Karpas-422 (cell line): Measurements from ENCODE around the gene HNF4A. TPM values are rescaled to one million over a fixed set of nuclear protein-coding genes. Genes with fewer than 3 reads are reported as not detected.

Experiments
- DNase-seq: peaks from one replicate; pipeline ENCODE4 v3.0.0-alpha.2; 2015
- H2AFZ ChIP-seq: fragments of 200-600 bp; sonication (generic); 2 replicates; pipeline ENCODE4 v1.6.1; 2014; ENCODE audit warnings: antibody characterized with exemption, low read length, mixed read lengths
- H3K27ac ChIP-seq: fragments of 200-600 bp; sonication (generic); 2 replicates; pipeline ENCODE4 v1.5.1; 2014; ENCODE audit warnings: mild to moderate bottlenecking, low read length, moderate library complexity
- H3K27me3 ChIP-seq: fragments of 200-600 bp; sonication (generic); 2 replicates; pipeline ENCODE4 v1.6.1; 2014; ENCODE audit warnings: low read length, mixed read lengths
- H3K36me3 ChIP-seq: fragments of 200-600 bp; sonication (generic); 2 replicates; pipeline ENCODE4 v1.6.1; 2014; ENCODE audit warnings: low read length, mixed read lengths; ENCODE audit not compliant: insufficient read depth
- H3K4me1 ChIP-seq: fragments of 200-600 bp; sonication (generic); 2 replicates; pipeline ENCODE4 v1.6.1; 2014; ENCODE audit warnings: mild to moderate bottlenecking, low read length, mixed read lengths
- H3K4me2 ChIP-seq: fragments of 200-600 bp; sonication (generic); 2 replicates; pipeline ENCODE4 v1.6.1; 2014; ENCODE audit warnings: low read length, low read depth, mild to moderate bottlenecking; ENCODE audit not compliant: poor library complexity, severe bottlenecking
- H3K4me3 ChIP-seq: fragments of 200-600 bp; sonication (generic); 2 replicates; pipeline ENCODE4 v1.5.1; 2014; ENCODE audit warnings: mild to moderate bottlenecking, antibody characterized with exemption, low read length, mixed read lengths
- H3K79me2 ChIP-seq: fragments of 200-600 bp; sonication (generic); 2 replicates; pipeline ENCODE4 v1.6.1; 2014; ENCODE audit warnings: mild to moderate bottlenecking, low read length, mixed read lengths
- H3K9ac ChIP-seq: fragments of 200-600 bp; sonication (generic); 2 replicates; pipeline ENCODE4 v1.6.0; 2014; ENCODE audit warnings: low read length
- H3K9me2 ChIP-seq: fragments of 200-600 bp; sonication (generic), shearing (Covaris generic); replicated peaks from 2 replicates; pipeline ENCODE4 v1.6.0; 2014; ENCODE audit warnings: mild to moderate bottlenecking, low read length, moderate library complexity; ENCODE audit not compliant: insufficient read depth
- H3K9me3 ChIP-seq: fragments of 300-700, 200-600 bp; sonication (generic); 2 replicates; pipeline ENCODE4 v1.6.1; 2014; ENCODE audit warnings: low read length, mixed read lengths
- H4K20me1 ChIP-seq: fragments of 200-600 bp; sonication (generic); 2 replicates; pipeline ENCODE4 v1.6.1; 2014; ENCODE audit warnings: mild to moderate bottlenecking, antibody characterized with exemption, low read length, low read depth; ENCODE audit not compliant: insufficient read depth
- total RNA-seq: library from RNA; depleted of rRNA; stranded (reverse); fragments of >200 nt; shearing (Covaris generic); gene quantifications from 2 replicates; pipeline ENCODE4 v1.2.3, GENCODE V29; 2014; ENCODE audit warnings: low replicate concordance

HNF4A gene
- total RNA-seq, 1 experiment from 2014 or later: not detected

GRCh38 chr20:44461803-44462174 is 106.3 kb downstream of the HNF4A start:
- Histone ChIP-seq H2AFZ (no peak overlapping the region), H3K9ac (no peak overlapping the region), H3K9me2 (no peaks in the 10 kb centered on the region), H3K9me3 (no peaks in the 10 kb centered on the region), H3K27me3 (no peaks in the 10 kb centered on the region), H3K36me3 (no peaks in the 10 kb centered on the region), H3K27ac (no peak overlapping the region), H3K4me1 (no peaks in the 10 kb centered on the region), H3K4me2 (no peak overlapping the region), H3K79me2 (no peaks in the 10 kb centered on the region), H3K4me3 (no peak overlapping the region), H4K20me1 (no peaks in the 10 kb centered on the region)
- no peak for DNase-seq

DNA sequence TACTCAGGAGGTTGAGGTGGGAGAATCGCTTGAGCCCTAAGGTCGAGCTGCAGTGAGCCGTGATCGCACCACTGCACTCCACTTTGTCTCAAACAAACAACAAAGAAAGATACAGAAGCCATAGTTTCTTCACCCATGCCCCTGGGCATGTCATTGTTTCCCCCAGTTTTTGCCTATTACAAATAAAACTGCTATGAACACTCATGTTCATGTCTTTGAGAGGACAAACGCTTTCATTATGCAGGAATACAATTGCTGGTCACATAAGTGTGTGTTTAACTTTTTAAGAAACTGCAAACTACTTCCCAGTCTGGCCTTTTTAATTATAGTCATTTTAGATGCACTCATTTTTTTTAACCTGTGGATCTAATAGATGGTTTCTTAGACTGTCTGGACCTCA is 108.0 kb downstream of the HNF4A start:
- H3K4me3 ChIP-seq: no peak overlapping the region
- H3K36me3 ChIP-seq: no peaks in the 10 kb centered on the region

DNA sequence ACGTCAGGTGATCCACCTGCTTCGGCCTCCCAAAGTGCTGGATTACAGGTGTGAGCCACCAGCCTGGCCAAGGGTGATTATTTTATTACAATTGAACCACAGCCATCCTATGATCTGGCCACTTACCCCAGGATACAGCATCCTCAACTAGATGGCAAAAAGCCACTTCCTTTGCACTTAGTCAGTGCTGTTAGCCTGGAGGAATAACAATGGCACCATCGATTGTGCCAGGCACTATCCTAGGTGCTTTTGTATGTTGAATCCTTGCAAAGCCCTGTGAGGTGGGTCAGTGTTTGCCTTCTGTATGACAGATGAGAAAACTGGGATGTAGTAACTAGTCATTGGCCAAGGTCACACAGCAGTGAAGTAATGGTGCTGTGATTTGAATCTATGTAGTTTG is 109.0 kb downstream of the HNF4A start:
- Histone ChIP-seq H3K9me2 (no peaks in the 10 kb centered on the region), H3K27ac (no peak overlapping the region), H3K9me3 (no peaks in the 10 kb centered on the region), H4K20me1 (no peaks in the 10 kb centered on the region), H3K4me1 (no peaks in the 10 kb centered on the region), H3K9ac (no peak overlapping the region), H2AFZ (no peak overlapping the region), H3K27me3 (no peaks in the 10 kb centered on the region), H3K4me2 (no peak overlapping the region), H3K4me3 (no peak overlapping the region), H3K79me2 (no peaks in the 10 kb centered on the region), H3K36me3 (no peaks in the 10 kb centered on the region)
- DNase-seq: no peak

More for the DNA sequence above, 108.0 kb downstream of the HNF4A start:
- Histone ChIP-seq H3K27me3 (no peaks in the 10 kb centered on the region), H3K27ac (no peak overlapping the region), H2AFZ (no peak overlapping the region), H3K9ac (no peak overlapping the region), H3K9me2 (no peaks in the 10 kb centered on the region), H4K20me1 (no peaks in the 10 kb centered on the region), H3K4me1 (no peaks in the 10 kb centered on the region), H3K4me2 (no peak overlapping the region), H3K9me3 (no peaks in the 10 kb centered on the region), H3K79me2 (no peaks in the 10 kb centered on the region)
- DNase-seq: no peak

GRCh38 chr20:44465001-44465560 is 109.6 kb downstream of the HNF4A start:
- no peak overlapping the region for H3K27ac ChIP-seq
- H3K9me2 ChIP-seq: no peaks in the 10 kb centered on the region
- DNase-seq: no peak
- no peaks in the 10 kb centered on the region for H3K79me2 ChIP-seq
- no peaks in the 10 kb centered on the region for H3K4me1 ChIP-seq
- no peak overlapping the region for H3K4me3 ChIP-seq
- no peak overlapping the region for H3K9ac ChIP-seq
- H3K27me3 ChIP-seq: no peaks in the 10 kb centered on the region
- no peaks in the 10 kb centered on the region for H3K36me3 ChIP-seq
- no peaks in the 10 kb centered on the region for H3K9me3 ChIP-seq
- no peak overlapping the region for H3K4me2 ChIP-seq
- H4K20me1 ChIP-seq: no peaks in the 10 kb centered on the region
- H2AFZ ChIP-seq: no peak overlapping the region

- no peak for DNase-seq
- no peak overlapping the region for H3K9ac ChIP-seq
- no peaks in the 10 kb centered on the region for H3K27me3 ChIP-seq
- H2AFZ ChIP-seq: no peak overlapping the region
- no peaks in the 10 kb centered on the region for H3K4me1 ChIP-seq
- no peak overlapping the region for H3K27ac ChIP-seq
- no peaks in the 10 kb centered on the region for H3K79me2 ChIP-seq
- H3K9me3 ChIP-seq: no peaks in the 10 kb centered on the region
- H3K4me3 ChIP-seq: no peak overlapping the region
- H4K20me1 ChIP-seq: no peaks in the 10 kb centered on the region
- H3K9me2 ChIP-seq: no peaks in the 10 kb centered on the region
- H3K36me3 ChIP-seq: no peaks in the 10 kb centered on the region
- no peak overlapping the region for H3K4me2 ChIP-seq
These were observed 111.9 kb downstream of the HNF4A start for GRCh38 chr20:44467289-44467883.

DNA sequence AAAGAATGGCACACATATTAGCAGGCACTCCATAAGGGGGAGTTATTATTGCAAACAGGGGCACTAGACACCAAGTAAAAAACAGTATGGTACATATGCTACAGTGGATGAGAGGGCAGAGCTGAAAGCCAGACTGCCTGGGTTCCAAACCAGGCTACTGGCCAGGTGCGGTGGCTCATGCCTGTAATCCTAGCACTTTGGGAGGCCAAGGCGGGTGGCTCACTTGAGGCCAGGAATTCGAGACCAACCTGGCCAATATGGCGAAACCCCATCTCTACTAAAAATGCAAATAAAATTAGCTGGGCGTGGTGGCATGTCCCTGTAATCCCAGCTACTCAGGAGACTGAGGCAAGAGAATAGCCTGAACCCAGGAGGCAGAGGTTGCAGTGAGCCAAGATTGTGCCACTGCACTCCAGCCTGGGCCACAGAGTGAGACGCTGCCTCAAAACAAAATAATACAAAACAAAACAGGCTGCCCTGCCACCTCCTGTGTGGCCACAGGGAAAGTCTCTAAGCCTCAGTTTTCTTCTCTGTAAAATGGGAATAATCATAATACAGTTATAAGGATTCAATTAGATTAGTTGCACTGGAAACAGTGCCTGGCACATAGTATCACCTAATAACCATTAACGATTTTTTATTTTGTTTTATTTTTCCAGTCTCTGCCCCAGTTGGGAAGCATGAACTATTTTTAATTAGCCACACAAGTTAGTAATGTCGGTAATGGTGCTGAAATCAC is 112.7 kb downstream of the HNF4A start:
- H3K27me3 ChIP-seq: no peaks in the 10 kb centered on the region
- no peak overlapping the region for H3K9ac ChIP-seq
- H2AFZ ChIP-seq: no peak overlapping the region
- H4K20me1 ChIP-seq: no peaks in the 10 kb centered on the region
- no peak for DNase-seq
- no peaks in the 10 kb centered on the region for H3K36me3 ChIP-seq
- no peak overlapping the region for H3K4me2 ChIP-seq
- no peaks in the 10 kb centered on the region for H3K9me2 ChIP-seq
- H3K27ac ChIP-seq: no peak overlapping the region
- no peaks in the 10 kb centered on the region for H3K4me1 ChIP-seq
- H3K4me3 ChIP-seq: no peak overlapping the region
- H3K79me2 ChIP-seq: no peaks in the 10 kb centered on the region
- no peaks in the 10 kb centered on the region for H3K9me3 ChIP-seq

GRCh38 chr20:44470327-44470726 is 114.8 kb downstream of the HNF4A start:
- Histone ChIP-seq H3K9me3 (no peaks in the 10 kb centered on the region), H3K27me3 (no peaks in the 10 kb centered on the region), H2AFZ (no peak overlapping the region), H3K4me3 (no peak overlapping the region), H3K36me3 (no peaks in the 10 kb centered on the region), H3K9ac (no peak overlapping the region), H3K4me1 (peaks cover 4% of the 10 kb centered on the region), H3K79me2 (no peaks in the 10 kb centered on the region), H3K4me2 (no peak overlapping the region), H3K27ac (no peak overlapping the region), H3K9me2 (no peaks in the 10 kb centered on the region), H4K20me1 (no peaks in the 10 kb centered on the region)
- DNase-seq: no peak

- Histone ChIP-seq H3K4me3 (no peak overlapping the region), H3K79me2 (peaks cover 8% of the 10 kb centered on the region), H3K9me3 (no peaks in the 10 kb centered on the region), H3K27me3 (no peaks in the 10 kb centered on the region), H3K9ac (no peak overlapping the region), H3K9me2 (no peaks in the 10 kb centered on the region), H3K4me1 (peaks cover 8% of the 10 kb centered on the region), H3K36me3 (no peaks in the 10 kb centered on the region), H2AFZ (no peak overlapping the region), H3K27ac (no peak overlapping the region), H3K4me2 (no peak overlapping the region), H4K20me1 (no peaks in the 10 kb centered on the region)
- DNase-seq: no peak
These were observed 116.0 kb downstream of the HNF4A start for GRCh38 chr20:44471481-44471882.
